GM21825 (cell line): ENCODE data around the gene ANKRD53.
"Not testable (repeated sequence)": the region's sequence is repeated elsewhere in the genome, so short reads cannot be mapped to it uniquely, and the experiment has no call there.

Experiments
- ATAC-seq: cut with Tn5 transposase; IDR thresholded peaks from one replicate; pipeline ENCODE4 v1.9.1; 2021; ENCODE audit warnings: mild to moderate bottlenecking, moderate library complexity; ENCODE audit not compliant: unreplicated experiment

The ANKRD53 gene

DNA sequence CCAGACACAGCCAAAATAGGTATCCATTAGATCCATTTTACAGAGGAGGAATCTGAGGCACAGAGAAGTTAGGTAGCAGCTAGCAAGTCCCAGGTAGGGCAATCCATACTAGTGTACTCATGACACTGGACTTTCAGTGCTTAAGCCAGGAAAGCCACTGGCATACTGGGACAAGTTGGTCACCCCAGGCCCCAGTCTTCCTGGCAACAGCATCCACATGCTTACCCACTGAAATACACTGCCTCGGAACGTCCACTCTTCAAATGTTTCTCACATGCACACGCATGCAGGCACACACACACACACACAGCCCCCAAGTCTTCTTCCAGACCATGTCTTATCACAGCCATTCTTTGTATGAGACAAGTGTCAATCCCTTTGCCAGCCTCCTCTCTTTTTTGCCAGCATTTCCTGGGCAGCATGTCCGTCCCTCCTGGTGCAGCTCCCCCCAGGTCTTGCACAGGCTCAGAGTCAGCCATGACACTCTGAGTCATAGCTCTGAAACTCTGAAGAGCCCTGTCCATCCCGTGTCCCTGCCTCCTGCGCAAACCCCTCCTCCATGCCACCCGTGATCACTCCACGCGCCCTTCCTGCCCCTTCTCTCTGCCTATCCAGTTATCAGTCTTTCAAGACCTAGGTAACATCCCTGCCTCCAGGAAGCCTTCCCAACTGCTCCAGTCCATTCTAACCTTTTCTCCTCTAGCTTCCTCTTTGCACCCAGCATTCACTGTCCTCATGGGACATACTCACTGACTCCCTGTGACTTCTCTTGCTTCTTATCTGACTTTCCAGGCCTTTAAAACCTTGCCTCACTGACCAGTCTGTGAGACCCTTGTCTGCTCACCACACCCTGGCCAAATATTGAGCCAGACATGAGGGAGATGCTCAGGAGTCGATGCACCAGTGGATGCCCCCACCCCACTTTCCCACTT is 27.1 kb downstream of the ANKRD53 start:
- ATAC-seq: no peak

DNA sequence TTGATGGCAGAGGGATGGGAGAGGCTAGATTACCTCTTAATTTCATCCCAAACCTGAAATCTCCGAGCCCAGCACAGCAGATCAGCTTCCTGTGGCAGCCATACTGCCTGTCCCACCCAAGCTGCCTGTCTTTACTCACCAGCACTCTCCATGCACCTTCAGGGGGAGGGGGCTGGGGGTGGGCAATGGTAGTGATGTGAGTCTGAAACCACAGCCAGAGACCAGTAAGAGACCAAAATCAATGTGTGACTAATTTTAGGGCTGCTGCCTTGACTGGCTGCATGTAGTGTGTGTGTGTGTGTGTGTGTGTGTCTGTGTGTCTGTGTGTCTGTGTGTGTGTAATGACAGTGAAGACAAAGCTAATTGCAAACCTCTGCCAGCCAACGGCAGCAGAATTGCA is 27.9 kb downstream of the ANKRD53 start:
- no peak for ATAC-seq

GRCh38 chr2:71006955-71007799 is 28.7 kb downstream of the ANKRD53 start:
- ATAC-seq: no peak

GRCh38 chr2:71008342-71008741 is 29.9 kb downstream of the ANKRD53 start:
- no peak for ATAC-seq

GRCh38 chr2:71011786-71012185 is 33.4 kb downstream of the ANKRD53 start:
- ATAC-seq: not testable (repeated sequence)

DNA sequence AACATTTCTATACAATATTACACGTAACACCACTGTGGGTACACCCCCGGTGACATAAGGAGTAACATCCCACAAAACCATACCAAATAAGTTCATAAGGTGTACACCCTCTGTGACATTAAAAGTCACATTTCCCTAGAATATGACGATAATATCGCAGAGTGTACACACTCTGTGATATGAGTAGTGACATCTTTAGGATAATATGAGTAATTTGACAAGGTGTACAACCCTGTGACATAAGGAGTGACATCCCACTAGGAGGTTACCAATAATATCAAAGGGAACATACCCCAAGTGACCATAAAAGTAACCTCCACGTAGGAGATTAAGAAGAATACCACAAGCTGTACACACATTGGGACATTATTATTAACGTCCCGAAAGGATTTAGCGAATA is 40.2 kb downstream of the ANKRD53 start:
- ATAC-seq: no peak

DNA sequence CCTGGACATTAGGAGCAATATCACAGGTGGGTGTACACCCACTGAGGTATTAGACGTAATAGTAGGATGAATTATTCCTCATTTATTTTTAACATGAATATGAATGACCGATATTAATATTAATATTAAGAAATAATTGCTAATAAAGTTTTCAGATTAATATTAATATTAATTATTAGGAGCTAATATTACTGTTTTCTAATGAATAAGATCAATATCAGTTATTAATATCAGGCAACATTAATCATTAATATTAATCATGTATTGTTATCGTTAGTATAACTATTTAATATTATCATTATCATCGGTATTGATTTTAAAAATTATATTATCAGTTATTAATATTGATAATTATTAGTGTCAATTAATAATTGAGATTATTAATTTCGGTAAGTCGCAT is 41.6 kb downstream of the ANKRD53 start:
- not testable (repeated sequence) for ATAC-seq

GRCh38 chr2:71021394-71021793 is 43.0 kb downstream of the ANKRD53 start:
- ATAC-seq: not testable (repeated sequence)

GRCh38 chr2:71023553-71024243 is 45.3 kb downstream of the ANKRD53 start:
- ATAC-seq: not testable (repeated sequence)
